GM12878 (cell line): ENCODE data around the gene PEX11B. TPM values are rescaled to one million over a fixed set of nuclear protein-coding genes. Genes with fewer than 3 reads are reported as not detected.

Experiments
- CHD1 ChIP-seq: IDR thresholded peaks from 2 replicates; pipeline ENCODE4 v1.6.1; 2012; ENCODE audit warnings: low read depth, low read length, improper control_type of control experiment
- GATAD2B ChIP-seq: fragments of 450-650 bp; conservative IDR thresholded peaks from 2 replicates; pipeline ENCODE4 v1.6.1; 2017; ENCODE audit warnings: low read depth, mild to moderate bottlenecking, moderate library complexity
- KDM1A ChIP-seq: fragments of 200-600 bp; sonication (generic); IDR thresholded peaks from 2 replicates; pipeline ENCODE4 v1.6.1; 2016; ENCODE audit warnings: borderline replicate concordance
- KLF5 ChIP-seq: fragments of 450-650 bp; IDR thresholded peaks from 2 replicates; pipeline ENCODE4 v1.6.1; 2014; ENCODE audit warnings: mild to moderate bottlenecking; ENCODE audit not compliant: partially characterized antibody
- MEF2A ChIP-seq: IDR thresholded peaks from 2 replicates; pipeline ENCODE4 v1.6.1; 2011; ENCODE audit warnings: low read depth, mild to moderate bottlenecking, low read length, moderate library complexity; ENCODE audit not compliant: insufficient read depth
- NFXL1 ChIP-seq: fragments of 450-650 bp; IDR thresholded peaks from 2 replicates; pipeline ENCODE4 v1.6.1; 2017; ENCODE audit warnings: antibody characterized with exemption, mild to moderate bottlenecking, borderline replicate concordance
- NFYA ChIP-seq: IDR thresholded peaks from 2 replicates; pipeline ENCODE4 v1.6.1; 2011; ENCODE audit warnings: low read depth, mild to moderate bottlenecking, low read length, improper control_type of control experiment, borderline replicate concordance
- NFYB ChIP-seq: IDR thresholded peaks from 2 replicates; pipeline ENCODE4 v1.6.1; 2011; ENCODE audit warnings: low read depth, mild to moderate bottlenecking, low read length, improper control_type of control experiment, moderate library complexity; ENCODE audit not compliant: insufficient read depth
- NR2C1 ChIP-seq: fragments of 450-650 bp; IDR thresholded peaks from 2 replicates; pipeline ENCODE4 v1.6.1; 2017; ENCODE audit warnings: antibody characterized with exemption, mild to moderate bottlenecking, moderate library complexity
- NRF1 ChIP-seq: conservative IDR thresholded peaks from 2 replicates; pipeline ENCODE4 v1.6.1; 2011; ENCODE audit warnings: mild to moderate bottlenecking, low read depth, low read length, improper control_type of control experiment
- PML ChIP-seq: IDR thresholded peaks from 2 replicates; pipeline ENCODE4 v1.6.1; 2012; ENCODE audit warnings: low read length, inconsistent platforms
- POLR2AphosphoS2 ChIP-seq: IDR thresholded peaks from 2 replicates; pipeline ENCODE4 v1.6.1; 2011; ENCODE audit warnings: low read depth, mild to moderate bottlenecking, low read length, improper control_type of control experiment, moderate library complexity
- POU2F2 ChIP-seq: IDR thresholded peaks from 3 replicates; pipeline ENCODE4 v1.6.1; 2011; ENCODE audit warnings: low read depth, mild to moderate bottlenecking, low read length, borderline replicate concordance
- RCOR1 ChIP-seq: conservative IDR thresholded peaks from 2 replicates; pipeline ENCODE4 v1.6.1; 2012; ENCODE audit warnings: low read depth, low read length, improper control_type of control experiment
- RUNX3 ChIP-seq: IDR thresholded peaks from 2 replicates; pipeline ENCODE4 v1.6.1; 2012; ENCODE audit warnings: low read length, inconsistent platforms
- SIX5 ChIP-seq: IDR thresholded peaks from 2 replicates; pipeline ENCODE4 v1.6.1; 2011; ENCODE audit warnings: mild to moderate bottlenecking, low read depth, low read length, moderate library complexity; ENCODE audit not compliant: severe bottlenecking
- SMAD5 ChIP-seq: IDR thresholded peaks from 2 replicates; pipeline ENCODE4 v1.6.1; 2016; ENCODE audit warnings: antibody characterized with exemption, low read depth
- TCF3 ChIP-seq: IDR thresholded peaks from 2 replicates; pipeline ENCODE4 v1.6.1; 2012; ENCODE audit warnings: low read depth, mild to moderate bottlenecking, low read length, borderline replicate concordance; ENCODE audit not compliant: insufficient read depth
- ZBED1 ChIP-seq: IDR thresholded peaks from 2 replicates; pipeline ENCODE4 v1.6.1; 2016; ENCODE audit warnings: borderline replicate concordance
- ZNF24 ChIP-seq: fragments of 450-650 bp; IDR thresholded peaks from 2 replicates; pipeline ENCODE4 v1.6.1; 2017; ENCODE audit warnings: antibody characterized with exemption, mild to moderate bottlenecking
- ZZZ3 ChIP-seq: IDR thresholded peaks from 2 replicates; pipeline ENCODE4 v1.6.1; 2011; ENCODE audit warnings: low read depth; ENCODE audit not compliant: control insufficient read depth, insufficient read length
- polyA plus RNA-seq, 11 experiments: library from polyadenylated mRNA; depleted of rRNA in 4 of 11; unstranded in 6 of 11; stranded (reverse) in 5 of 11; fragments of >200 nt; fragmentation: Nextera tagmentation in 4 of 11; fragmentation: Illumina TruSeq in 1 of 11; extraction: Ambion mirVana in 4 of 11; extraction: Trizol in 1 of 11; gene quantifications; 1 replicate in 1 of 11; 2 replicates in 10 of 11; pipeline versions ENCODE4 v1.2.1 to v1.2.3, GENCODE V29; 2011 to 2016; ENCODE audit warnings: inconsistent platforms in 2 of 11, missing spikeins in 2 of 11, low read depth in 1 of 11
- total RNA-seq, 4 experiments: library from RNA; depleted of rRNA in 3 of 4; stranded (reverse); fragments of >200 nt in 3 of 4; fragmentation: Illumina TruSeq in 1 of 4; extraction: Trizol in 1 of 4; gene quantifications; 2 replicates each; pipeline versions ENCODE4 v1.2.1 to v1.2.3, GENCODE V29; 2013 to 2021
- TF ChIP-seq, protein P1 (sequence below): fragments of 450-650 bp; IDR thresholded peaks from 2 replicates; pipeline ENCODE4 v1.6.1; 2017; ENCODE audit warnings: mild to moderate bottlenecking, low read depth, inconsistent platforms; ENCODE audit not compliant: poor library complexity, severe bottlenecking
- TF ChIP-seq, protein P2 (sequence below): fragments of 450-650 bp; IDR thresholded peaks from 2 replicates; pipeline ENCODE4 v1.6.1; 2017; ENCODE audit warnings: mild to moderate bottlenecking, moderate library complexity

The PEX11B gene
- total and polyA plus RNA-seq, 10 of the 15 experiments (the other 5 are each of a cell fraction or from before 2014, with no cell fraction given), result 24.9 to 129 (median 40.7) TPM

GRCh38 chr1:145927063-145927886 lies 8.8 kb upstream of the PEX11B start, which contains the start of gene RBM8A (continued):
- TF ChIP-seq NFXL1 (no peak), TCF3 (no peak), RUNX3 (peak; percentile 62; the same call in 1 of the 2 replicates), SMAD5 (peak; percentile 94), NFYB (peak; percentile 66; the same call in 1 of the 2 replicates), MEF2A (no peak), PML (peak; percentile 96), GATAD2B (0 out of 2 replicates have a peak, but pooled peaks have one; percentile 48), ZNF24 (no peak), NRF1 (no peak), CHD1 (peak; percentile 93; the same call in 1 of the 2 replicates), NR2C1 (peak; percentile 97), NFYA (no peak), SIX5 (peak; percentile 25), RCOR1 (no peak), KDM1A (no peak), ZZZ3 (no peak), POLR2AphosphoS2 (peak; percentile 90), POU2F2 (peak; percentile 89; the same call in 2 of the 3 replicates), KLF5 (no peak), ZBED1 (peak; percentile 55; the same call in 1 of the 2 replicates)
- TF ChIP-seq, protein P1, sequence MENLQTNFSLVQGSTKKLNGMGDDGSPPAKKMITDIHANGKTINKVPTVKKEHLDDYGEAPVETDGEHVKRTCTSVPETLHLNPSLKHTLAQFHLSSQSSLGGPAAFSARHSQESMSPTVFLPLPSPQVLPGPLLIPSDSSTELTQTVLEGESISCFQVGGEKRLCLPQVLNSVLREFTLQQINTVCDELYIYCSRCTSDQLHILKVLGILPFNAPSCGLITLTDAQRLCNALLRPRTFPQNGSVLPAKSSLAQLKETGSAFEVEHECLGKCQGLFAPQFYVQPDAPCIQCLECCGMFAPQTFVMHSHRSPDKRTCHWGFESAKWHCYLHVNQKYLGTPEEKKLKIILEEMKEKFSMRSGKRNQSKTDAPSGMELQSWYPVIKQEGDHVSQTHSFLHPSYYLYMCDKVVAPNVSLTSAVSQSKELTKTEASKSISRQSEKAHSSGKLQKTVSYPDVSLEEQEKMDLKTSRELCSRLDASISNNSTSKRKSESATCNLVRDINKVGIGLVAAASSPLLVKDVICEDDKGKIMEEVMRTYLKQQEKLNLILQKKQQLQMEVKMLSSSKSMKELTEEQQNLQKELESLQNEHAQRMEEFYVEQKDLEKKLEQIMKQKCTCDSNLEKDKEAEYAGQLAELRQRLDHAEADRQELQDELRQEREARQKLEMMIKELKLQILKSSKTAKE, result peak; percentile 71
- TF ChIP-seq, protein P2, sequence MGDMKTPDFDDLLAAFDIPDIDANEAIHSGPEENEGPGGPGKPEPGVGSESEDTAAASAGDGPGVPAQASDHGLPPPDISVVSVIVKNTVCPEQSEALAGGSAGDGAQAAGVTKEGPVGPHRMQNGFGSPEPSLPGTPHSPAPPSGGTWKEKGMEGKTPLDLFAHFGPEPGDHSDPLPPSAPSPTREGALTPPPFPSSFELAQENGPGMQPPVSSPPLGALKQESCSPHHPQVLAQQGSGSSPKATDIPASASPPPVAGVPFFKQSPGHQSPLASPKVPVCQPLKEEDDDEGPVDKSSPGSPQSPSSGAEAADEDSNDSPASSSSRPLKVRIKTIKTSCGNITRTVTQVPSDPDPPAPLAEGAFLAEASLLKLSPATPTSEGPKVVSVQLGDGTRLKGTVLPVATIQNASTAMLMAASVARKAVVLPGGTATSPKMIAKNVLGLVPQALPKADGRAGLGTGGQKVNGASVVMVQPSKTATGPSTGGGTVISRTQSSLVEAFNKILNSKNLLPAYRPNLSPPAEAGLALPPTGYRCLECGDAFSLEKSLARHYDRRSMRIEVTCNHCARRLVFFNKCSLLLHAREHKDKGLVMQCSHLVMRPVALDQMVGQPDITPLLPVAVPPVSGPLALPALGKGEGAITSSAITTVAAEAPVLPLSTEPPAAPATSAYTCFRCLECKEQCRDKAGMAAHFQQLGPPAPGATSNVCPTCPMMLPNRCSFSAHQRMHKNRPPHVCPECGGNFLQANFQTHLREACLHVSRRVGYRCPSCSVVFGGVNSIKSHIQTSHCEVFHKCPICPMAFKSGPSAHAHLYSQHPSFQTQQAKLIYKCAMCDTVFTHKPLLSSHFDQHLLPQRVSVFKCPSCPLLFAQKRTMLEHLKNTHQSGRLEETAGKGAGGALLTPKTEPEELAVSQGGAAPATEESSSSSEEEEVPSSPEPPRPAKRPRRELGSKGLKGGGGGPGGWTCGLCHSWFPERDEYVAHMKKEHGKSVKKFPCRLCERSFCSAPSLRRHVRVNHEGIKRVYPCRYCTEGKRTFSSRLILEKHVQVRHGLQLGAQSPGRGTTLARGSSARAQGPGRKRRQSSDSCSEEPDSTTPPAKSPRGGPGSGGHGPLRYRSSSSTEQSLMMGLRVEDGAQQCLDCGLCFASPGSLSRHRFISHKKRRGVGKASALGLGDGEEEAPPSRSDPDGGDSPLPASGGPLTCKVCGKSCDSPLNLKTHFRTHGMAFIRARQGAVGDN, result peak; percentile 96
- TF ChIP-seq, all 136 proteins: peak for 73
